ENCODE data around the gene SYMPK.

The SYMPK gene

GRCh38 chr19:45825263-45825605 lies 37.7 kb downstream of the SYMPK start:
- no peak for DNase-seq (ENCODE audit: low spot score)

- DNase-seq (ENCODE audit: low spot score), result no peak
Measured at GRCh38 chr19:45824531-45825262, 38.2 kb downstream of the SYMPK start.

DNA sequence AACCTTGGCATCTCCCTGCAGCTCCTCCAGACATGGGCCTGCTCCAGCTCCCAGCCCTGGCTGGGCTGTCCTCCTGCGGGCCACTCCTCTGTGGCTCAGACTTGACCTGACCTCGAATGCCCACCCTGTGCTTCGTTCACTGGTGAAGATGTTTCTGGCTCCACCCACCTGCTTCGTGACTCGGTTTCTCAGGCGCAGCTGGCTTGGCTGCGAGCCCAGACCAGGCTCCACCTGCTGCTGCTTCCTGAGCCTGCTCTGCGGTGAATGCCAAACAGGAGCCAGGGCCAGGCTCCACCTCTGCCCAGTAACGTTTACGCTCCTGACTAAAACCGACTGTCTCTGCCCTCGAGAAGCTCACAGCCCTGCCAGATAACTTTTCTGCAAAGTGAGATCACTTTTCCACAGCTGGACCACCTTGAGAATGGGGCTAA lies 38.9 kb downstream of the SYMPK start:
- DNase-seq (ENCODE audit: low spot score), result no peak

- DNase-seq (ENCODE audit: low spot score), result no peak
Measured at GRCh38 chr19:45823182-45823581, 39.8 kb downstream of the SYMPK start.

GRCh38 chr19:45822716-45823115 lies 40.2 kb downstream of the SYMPK start:
- no peak for DNase-seq (ENCODE audit: low spot score)

- DNase-seq (ENCODE audit: low spot score), result no peak
Measured at GRCh38 chr19:45821570-45821969, 41.4 kb downstream of the SYMPK start.

DNA sequence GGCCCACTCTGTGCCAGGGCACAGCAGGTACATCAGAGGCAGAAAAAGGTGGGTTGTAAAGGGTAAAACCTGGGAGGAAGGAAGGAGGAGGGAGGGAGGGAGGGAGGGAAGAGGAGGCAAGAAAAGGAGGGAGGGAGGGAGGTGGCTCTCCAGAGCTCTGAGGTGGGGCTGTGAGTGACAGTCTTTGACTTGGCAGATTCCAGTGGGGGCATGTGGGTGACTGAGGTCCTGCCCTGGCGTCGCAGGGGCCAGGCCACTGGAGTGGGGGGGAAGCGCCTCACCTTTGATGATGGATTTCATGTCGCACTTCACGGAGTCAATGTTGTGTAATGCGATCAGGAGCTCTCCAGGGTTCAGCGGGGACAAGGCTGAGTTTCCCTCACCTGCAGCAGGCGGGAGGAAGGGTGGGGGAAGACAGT lies 41.8 kb downstream of the SYMPK start:
- no peak for DNase-seq (ENCODE audit: low spot score)

- no peak for DNase-seq (ENCODE audit: low spot score)
Measured at GRCh38 chr19:45820413-45821102, 42.4 kb downstream of the SYMPK start.

DNA sequence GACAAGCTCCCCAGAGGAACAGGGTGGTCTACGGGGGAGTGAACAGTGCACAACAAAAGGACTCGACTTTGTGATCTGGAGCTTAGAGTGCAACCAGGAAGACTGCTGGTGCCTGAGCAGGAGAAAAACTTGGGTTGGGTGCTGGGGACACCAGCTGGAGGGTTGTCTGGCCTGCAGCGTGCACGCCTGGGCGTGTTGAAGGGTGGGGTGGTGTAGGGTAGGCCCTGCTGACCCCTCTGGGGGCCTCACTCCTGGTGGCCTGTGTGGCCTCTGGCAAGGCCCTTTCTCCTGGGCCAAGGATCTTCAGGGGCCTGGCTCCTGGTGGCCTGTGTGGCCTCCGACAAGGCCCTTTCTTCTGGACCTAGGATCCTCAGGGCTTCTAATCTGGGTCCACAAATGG lies 43.2 kb downstream of the SYMPK start:
- DNase-seq (ENCODE audit: low spot score), result no peak

- DNase-seq (ENCODE audit: low spot score), result no peak
Measured at GRCh38 chr19:45817725-45818301, 45.1 kb downstream of the SYMPK start.

- peak; percentile 95 for DNase-seq (ENCODE audit: low spot score)
Measured at GRCh38 chr19:45817010-45817724, 45.8 kb downstream of the SYMPK start.

GRCh38 chr19:45816236-45817009 lies 46.5 kb downstream of the SYMPK start:
- DNase-seq (ENCODE audit: low spot score), result no peak

DNA sequence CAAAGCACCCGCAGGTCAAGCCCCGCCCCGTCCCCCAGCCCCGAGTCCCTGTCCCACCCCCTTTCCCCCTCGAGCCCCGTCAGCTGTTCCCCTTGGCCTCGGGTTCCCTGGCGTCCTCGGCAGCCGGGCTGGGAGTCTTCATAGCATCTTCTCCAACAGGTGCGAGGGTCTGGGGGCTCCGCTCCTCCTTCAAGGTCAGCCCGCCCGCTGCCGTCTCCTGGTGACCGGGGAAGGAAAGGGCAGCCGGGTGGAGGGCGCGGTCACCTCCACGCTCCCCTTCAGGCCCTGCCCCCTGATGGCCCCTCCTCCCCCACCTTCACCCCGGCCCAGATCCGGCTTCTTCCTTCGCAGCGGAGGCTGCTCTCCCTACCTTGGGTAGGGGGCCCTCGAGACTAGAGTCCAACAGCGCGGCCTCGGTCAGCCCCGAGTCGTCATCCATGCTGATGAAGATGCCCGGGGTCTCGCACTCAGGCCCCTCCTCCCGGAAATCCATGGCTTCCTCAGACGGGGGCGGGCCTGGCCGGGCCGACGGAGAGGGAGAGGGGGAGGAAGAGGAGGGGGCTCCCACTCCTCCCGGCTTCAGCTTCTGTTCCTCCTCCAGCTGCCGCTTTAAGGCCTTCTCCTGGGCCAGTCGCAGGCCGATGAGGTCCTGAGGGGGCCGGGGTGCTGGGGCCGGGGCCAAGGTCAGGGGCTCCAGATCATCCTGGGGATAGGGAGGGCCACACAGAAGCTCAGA lies 47.3 kb downstream of the SYMPK start:
- no peak for DNase-seq (ENCODE audit: low spot score)

DNA sequence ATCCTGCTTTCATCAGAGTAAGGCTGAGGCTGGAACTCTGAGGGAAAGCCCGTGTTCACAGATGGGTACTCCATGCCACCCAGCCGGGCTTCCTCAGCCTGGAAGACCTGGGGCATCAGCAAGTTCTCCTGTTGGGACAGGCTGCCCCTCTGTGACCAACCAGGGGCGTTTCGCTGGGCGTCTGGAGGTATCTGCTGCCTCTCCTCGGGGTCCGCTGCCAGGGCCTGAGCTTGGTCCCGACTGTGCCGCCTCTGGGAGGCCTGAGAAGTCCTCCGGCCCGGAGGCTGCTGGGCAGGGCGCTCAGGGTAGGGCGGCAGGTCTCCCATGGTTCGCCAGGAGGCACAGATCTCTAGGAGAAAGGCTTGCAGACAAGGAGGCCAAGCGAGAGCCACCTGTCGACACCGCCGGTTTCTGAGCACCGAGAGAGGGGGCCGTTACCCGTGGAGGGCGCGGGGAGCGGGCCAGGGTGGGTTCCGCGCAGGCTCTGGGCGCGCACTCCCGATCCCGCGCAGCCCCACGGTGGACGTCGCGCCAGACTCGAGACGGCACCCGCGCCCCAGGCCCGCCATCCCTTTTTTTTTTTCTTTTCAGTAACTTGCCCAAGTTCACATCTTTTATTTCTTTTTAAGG lies 48.0 kb downstream of the SYMPK start, which contains the start of gene RSPH6A:
Gene RSPH6A, minus strand, starts transcription at position 458 of the 630 bp plus-strand sequence. Its CDS starts 132 bp downstream, at position 326.
- DNase-seq (ENCODE audit: low spot score), result no peak

DNA sequence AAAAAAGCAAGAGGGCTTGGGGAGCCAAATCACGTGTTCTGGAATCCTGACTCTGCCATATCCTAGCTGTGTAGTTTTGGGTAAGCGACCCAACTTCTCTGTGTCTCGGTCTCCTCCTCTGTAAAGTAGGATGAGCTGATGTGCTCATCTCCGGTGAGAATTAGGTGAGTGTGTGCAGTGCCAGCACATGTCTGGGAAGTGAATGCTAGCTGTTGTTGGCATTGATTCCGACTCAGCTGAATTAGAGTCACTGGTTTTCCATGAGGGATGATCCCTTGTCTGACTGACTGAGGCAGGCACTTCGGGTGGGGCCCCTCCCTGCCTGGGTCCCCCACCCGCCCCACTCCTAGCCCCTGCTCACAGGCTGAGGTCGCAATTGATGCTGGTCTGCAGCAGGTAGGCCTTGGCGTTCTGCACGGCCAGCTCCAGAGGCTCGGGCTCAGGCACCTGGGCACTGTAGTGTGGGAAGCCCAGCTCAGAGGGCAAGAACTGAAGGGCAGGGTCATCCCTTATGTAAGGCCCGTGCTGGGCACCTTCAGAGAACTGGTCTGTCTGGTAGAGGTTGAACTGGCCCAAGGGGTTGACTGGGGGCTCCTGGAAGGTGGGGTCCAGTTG lies 48.7 kb downstream of the SYMPK start:
- DNase-seq (ENCODE audit: low spot score), result no peak

- DNase-seq (ENCODE audit: low spot score), result no peak
Measured at GRCh38 chr19:45812297-45812696, 50.6 kb downstream of the SYMPK start.

DNA sequence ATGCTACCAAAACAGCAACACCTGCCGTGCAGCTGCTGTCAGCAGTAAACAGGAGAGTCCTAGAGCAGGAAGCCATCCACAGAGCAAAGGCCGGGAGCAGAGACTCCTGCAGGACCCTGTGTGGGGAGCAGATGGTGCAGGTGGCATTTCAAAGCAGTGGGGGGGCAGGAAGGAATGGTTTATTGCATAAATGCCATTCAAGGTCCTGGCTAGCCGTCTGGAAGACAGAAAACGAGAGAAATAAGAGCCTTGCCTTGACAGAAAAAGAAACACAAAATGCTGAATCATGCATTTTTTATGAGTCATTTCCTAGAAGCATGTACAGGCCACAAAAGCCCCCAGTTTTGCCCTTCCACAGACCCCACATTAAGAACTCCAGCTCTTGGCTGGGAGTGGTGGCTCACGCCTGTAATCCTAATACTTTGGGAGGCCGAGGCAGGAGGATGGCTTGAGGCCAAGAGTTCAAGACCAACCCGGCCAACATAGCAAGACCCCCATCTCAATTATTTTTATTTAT lies 53.2 kb downstream of the SYMPK start:
- DNase-seq (ENCODE audit: low spot score), result peak; percentile 68

DNA sequence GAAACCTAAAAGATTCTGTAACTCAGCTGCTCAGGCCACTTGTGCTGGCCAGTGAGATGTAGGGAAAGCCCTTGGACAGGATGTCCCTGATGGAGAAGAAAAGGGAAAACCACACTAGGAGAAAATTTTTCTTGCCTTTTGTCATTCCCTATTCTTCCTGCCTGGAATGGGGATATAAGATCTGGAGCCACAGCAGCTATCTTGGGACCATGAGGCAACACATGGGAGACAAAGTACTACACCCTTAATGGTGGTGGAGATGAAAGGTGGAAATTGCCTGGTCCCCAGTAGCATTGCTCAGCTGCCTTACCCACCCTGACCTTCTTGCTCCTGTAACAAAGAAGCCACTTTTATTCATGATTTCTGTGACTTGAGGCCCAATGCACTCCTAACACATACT lies 57.2 kb downstream of the SYMPK start:
- DNase-seq (ENCODE audit: low spot score), result no peak

GRCh38 chr19:45804959-45805230 lies 58.1 kb downstream of the SYMPK start:
- no peak for DNase-seq (ENCODE audit: low spot score)
